Thyroid gland (tissue), 4 donors: Measurements from ENCODE around the gene TMED4.

ENCODE experiments used
- POLR2A ChIP-seq, 2 donors: fragments of 450-650 bp; IDR thresholded peaks; one replicate each; pipeline ENCODE4 v1.6.1; 2017; ENCODE audit warnings: antibody characterized with exemption in 2 of 2, mild to moderate bottlenecking in 2 of 2, moderate library complexity in 1 of 2
- TF ChIP-seq, protein P1 (sequence below), 6 experiments: fragments of 200-600 bp in 3 of 6; fragments of 450-650 bp in 3 of 6; sonication (generic) in 3 of 6; IDR thresholded peaks; one replicate each; pipeline ENCODE4 v1.5.1; 2016 to 2019; ENCODE audit warnings: antibody characterized with exemption in 6 of 6, mild to moderate bottlenecking in 2 of 6, inconsistent platforms in 1 of 6, moderate library complexity in 1 of 6

DNA sequence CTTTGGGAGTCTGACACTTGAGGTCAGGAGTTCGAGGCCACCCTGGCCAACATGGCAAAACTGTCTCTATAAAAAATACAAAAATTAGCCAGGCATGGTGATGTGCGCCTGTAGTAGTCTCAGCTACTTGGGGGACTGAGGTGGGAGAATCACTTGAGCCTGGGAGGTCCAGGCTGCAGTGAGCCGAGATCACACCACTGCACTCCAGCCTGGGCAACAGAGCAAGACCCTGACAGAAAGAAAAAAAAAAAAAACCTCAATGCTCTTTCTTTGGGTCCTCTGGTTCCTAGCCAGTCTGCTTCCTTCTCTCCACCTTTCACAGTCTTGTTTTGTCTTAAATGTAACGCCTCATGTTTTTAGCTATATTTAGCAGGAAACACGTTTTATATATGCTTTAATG lies 33.8 kb upstream of the TMED4 start:
- TF ChIP-seq, protein P1, sequence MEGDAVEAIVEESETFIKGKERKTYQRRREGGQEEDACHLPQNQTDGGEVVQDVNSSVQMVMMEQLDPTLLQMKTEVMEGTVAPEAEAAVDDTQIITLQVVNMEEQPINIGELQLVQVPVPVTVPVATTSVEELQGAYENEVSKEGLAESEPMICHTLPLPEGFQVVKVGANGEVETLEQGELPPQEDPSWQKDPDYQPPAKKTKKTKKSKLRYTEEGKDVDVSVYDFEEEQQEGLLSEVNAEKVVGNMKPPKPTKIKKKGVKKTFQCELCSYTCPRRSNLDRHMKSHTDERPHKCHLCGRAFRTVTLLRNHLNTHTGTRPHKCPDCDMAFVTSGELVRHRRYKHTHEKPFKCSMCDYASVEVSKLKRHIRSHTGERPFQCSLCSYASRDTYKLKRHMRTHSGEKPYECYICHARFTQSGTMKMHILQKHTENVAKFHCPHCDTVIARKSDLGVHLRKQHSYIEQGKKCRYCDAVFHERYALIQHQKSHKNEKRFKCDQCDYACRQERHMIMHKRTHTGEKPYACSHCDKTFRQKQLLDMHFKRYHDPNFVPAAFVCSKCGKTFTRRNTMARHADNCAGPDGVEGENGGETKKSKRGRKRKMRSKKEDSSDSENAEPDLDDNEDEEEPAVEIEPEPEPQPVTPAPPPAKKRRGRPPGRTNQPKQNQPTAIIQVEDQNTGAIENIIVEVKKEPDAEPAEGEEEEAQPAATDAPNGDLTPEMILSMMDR (IDR thresholded peaks at IDR 0.05), result no peak
- no peak for TF ChIP-seq POLR2A (IDR thresholded peaks at IDR 0.05)
